DND-41 (cell line): ENCODE data around the gene MAMDC2.

Experiments
- ATAC-seq: fragments of 200-7000 bp; cut with Tn5 transposase; 3 replicates; pipeline ENCODE4 v1.9.1; 2021; ENCODE audit warnings: low read depth; ENCODE audit not compliant: insufficient read depth
- DNase-seq: peaks from one replicate; pipeline ENCODE4 v3.0.0-alpha.2; 2020
- H2AFZ ChIP-seq: 2 replicates; pipeline ENCODE4 v1.6.0; 2012; ENCODE audit warnings: low read depth, low read length
- H3K27ac ChIP-seq: 2 replicates; pipeline ENCODE4 v1.5.1; 2012; ENCODE audit warnings: low read length, inconsistent platforms
- H3K27me3 ChIP-seq: fragments of 200-600 bp; sonication (generic); 2 replicates; pipeline ENCODE4 v1.6.0; 2012; ENCODE audit warnings: low read length, mild to moderate bottlenecking, inconsistent platforms; ENCODE audit not compliant: insufficient read depth, poor library complexity
- H3K36me3 ChIP-seq: 2 replicates; pipeline ENCODE4 v1.5.1; 2012; ENCODE audit warnings: low read length, inconsistent platforms; ENCODE audit not compliant: insufficient read depth
- H3K4me1 ChIP-seq: 2 replicates; pipeline ENCODE4 v1.5.1; 2012; ENCODE audit warnings: mild to moderate bottlenecking, low read length; ENCODE audit not compliant: insufficient read depth
- H3K4me2 ChIP-seq: 2 replicates; pipeline ENCODE4 v1.6.0; 2012; ENCODE audit warnings: mild to moderate bottlenecking, moderate library complexity, low read length, inconsistent platforms; ENCODE audit not compliant: insufficient read depth
- H3K4me3 ChIP-seq, 2 experiments: fragments of 200-600 bp in 1 of 2; shearing (Covaris generic) in 1 of 2; 2 replicates each; pipeline ENCODE4 v1.5.1; 2012 to 2016; ENCODE audit warnings: inconsistent platforms in 2 of 2, low read length in 2 of 2, mild to moderate bottlenecking in 2 of 2, low read depth in 1 of 2, moderate library complexity in 1 of 2
- H3K79me2 ChIP-seq: 2 replicates; pipeline ENCODE4 v1.6.0; 2012; ENCODE audit warnings: low read length, inconsistent platforms; ENCODE audit not compliant: insufficient read depth
- H3K9ac ChIP-seq: 2 replicates; pipeline ENCODE4 v1.6.0; 2012; ENCODE audit warnings: low read depth, mild to moderate bottlenecking, inconsistent platforms, low read length, moderate library complexity
- H3K9me3 ChIP-seq: 2 replicates; pipeline ENCODE4 v1.5.1; 2012; ENCODE audit warnings: low read length, moderate library complexity, mild to moderate bottlenecking, inconsistent platforms; ENCODE audit not compliant: insufficient read depth, severe bottlenecking
- H4K20me1 ChIP-seq: 2 replicates; pipeline ENCODE4 v1.6.0; 2012; ENCODE audit warnings: low read length; ENCODE audit not compliant: insufficient read depth
- CTCF ChIP-seq: IDR thresholded peaks from 2 replicates; pipeline ENCODE4 v1.5.1; 2012; ENCODE audit warnings: borderline replicate concordance, low read length, moderate library complexity, mild to moderate bottlenecking; ENCODE audit not compliant: poor library complexity, severe bottlenecking; ENCODE audit errors: extremely low read depth
- EZH2 ChIP-seq: IDR thresholded peaks from 3 replicates; pipeline ENCODE4 v1.6.1; 2012; ENCODE audit warnings: borderline replicate concordance, low read depth, mild to moderate bottlenecking, moderate library complexity, low read length, inconsistent platforms; ENCODE audit not compliant: severe bottlenecking

MAMDC2 gene

DNA sequence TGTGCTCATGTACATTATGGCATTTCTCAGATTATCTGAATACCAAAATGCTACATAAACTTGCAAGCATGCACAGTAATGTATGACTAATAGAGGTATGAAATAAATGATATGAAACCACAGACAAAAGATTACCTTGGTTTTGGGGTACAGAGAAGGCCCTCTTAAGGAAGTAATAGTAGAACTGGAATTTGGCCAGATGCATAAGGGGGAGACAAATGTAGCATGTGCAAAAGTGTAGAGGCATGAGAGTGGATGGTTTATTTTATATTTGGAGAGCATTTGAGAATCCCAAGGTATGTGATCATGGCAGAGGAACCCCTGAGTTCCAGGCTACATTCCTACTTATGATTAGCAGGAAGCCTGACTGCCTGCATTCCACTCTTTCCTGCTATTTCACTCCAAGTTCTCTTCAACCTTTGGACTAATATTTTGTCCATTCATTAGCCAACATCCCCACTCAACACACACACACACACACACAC, 74.2 kb downstream of the MAMDC2 start:
- Histone ChIP-seq H3K9me3 (no peaks in the 10 kb centered on the region), H3K4me3 (no peak overlapping the region), H3K36me3 (no peaks in the 10 kb centered on the region), H2AFZ (no peak overlapping the region), H4K20me1 (no peaks in the 10 kb centered on the region), H3K27me3 (no peaks in the 10 kb centered on the region), H3K4me2 (no peak overlapping the region), H3K4me1 (no peaks in the 10 kb centered on the region), H3K27ac (no peak overlapping the region), H3K79me2 (no peaks in the 10 kb centered on the region), H3K9ac (no peak overlapping the region)
- DNase-seq = no peak
- no peak for ATAC-seq
- TF ChIP-seq CTCF (no peak), EZH2 (no peak)

DNA sequence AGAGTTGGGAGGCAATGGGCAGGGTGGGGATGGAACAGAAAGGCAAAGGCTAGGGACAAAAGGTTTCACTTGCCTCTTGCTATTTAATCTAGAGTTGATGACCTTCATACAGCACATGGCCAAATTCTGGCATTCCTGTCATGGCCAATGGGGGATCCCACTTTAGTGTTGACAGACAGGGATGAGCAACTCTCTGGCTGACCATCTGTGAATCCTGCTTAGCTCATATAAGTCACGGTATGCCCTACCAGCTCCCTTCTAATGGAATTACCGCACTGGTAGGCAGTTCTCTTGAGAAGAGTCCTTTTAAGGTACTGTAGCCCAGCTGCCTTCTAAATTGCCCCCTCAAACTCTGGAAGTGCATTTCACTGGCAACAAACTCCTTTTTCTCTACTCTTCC, 76.1 kb downstream of the MAMDC2 start:
- H3K79me2 ChIP-seq = no peaks in the 10 kb centered on the region
- H3K4me1 ChIP-seq = no peaks in the 10 kb centered on the region
- no peak overlapping the region for H2AFZ ChIP-seq
- ATAC-seq (no peak), DNase-seq (no peak)
- no peaks in the 10 kb centered on the region for H3K27me3 ChIP-seq
- TF ChIP-seq EZH2 (no peak), CTCF (no peak)
- H3K9ac ChIP-seq = no peak overlapping the region
- H3K36me3 ChIP-seq = no peaks in the 10 kb centered on the region
- no peak overlapping the region for H3K4me2 ChIP-seq
- no peaks in the 10 kb centered on the region for H4K20me1 ChIP-seq
- H3K9me3 ChIP-seq = no peaks in the 10 kb centered on the region
- no peak overlapping the region for H3K4me3 ChIP-seq
- H3K27ac ChIP-seq = no peak overlapping the region

GRCh38 chr9:70120834-70121510, 77.3 kb downstream of the MAMDC2 start:
- Histone ChIP-seq H3K27me3 (peaks cover 4% of the 10 kb centered on the region), H3K4me1 (no peaks in the 10 kb centered on the region), H3K27ac (no peak overlapping the region), H2AFZ (no peak overlapping the region), H4K20me1 (no peaks in the 10 kb centered on the region), H3K9me3 (no peaks in the 10 kb centered on the region), H3K79me2 (no peaks in the 10 kb centered on the region), H3K9ac (no peak overlapping the region), H3K4me3 (no peak overlapping the region), H3K36me3 (no peaks in the 10 kb centered on the region), H3K4me2 (no peak overlapping the region)
- no peak for ATAC-seq
- no peak for DNase-seq
- TF ChIP-seq EZH2 = no peak
- no peak for TF ChIP-seq CTCF
